Measurements from ENCODE around the gene ATP2B3. TPM values are rescaled to one million over a fixed set of nuclear protein-coding genes. Genes with fewer than 3 reads are reported as not detected.

The ATP2B3 gene
- total RNA-seq, 4 donors from 2014 or later = not detected

DNA sequence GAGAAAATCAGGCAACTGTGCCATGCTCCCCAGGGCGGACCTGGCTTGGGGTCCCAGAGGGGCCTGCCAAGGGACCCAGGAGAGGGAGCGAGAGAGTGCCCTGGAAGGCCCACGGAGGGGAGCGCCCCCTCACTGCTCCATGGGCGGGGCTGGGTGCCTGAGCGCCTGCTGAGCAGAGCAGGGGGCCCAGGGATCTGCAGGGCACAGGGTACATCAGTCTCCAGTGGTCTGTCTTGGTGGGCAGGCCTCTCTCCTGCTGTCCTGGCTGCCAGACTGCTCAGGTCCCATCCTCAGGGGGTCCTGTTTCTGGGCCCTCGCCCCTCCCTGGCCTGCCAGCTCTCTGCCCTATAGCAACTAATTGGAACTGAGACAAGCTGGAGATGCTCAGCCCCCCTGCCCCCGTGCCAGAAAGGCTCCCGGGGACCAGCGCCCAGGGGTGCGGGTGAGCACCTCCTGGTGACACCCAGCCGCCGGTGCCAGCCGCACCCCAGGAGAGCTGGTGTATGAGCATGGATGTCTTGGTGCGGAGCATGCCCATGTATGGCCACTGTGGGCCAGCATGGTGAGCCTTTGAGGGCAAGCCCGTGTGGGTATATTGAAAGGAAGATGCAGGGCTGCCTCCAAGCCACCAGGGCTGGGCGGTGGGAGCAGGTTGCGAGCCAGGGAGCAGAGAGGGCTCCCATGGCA is 21.4 kb upstream of the ATP2B3 start:
- peaks cover 0 to 4% of the 10 kb centered on the region in 2 donors for H3K4me1 ChIP-seq
- peak overlapping the region in 1 of 3 donors; percentile 30 for H3K27ac ChIP-seq
- H3K4me3 ChIP-seq (replicated peaks in 1 of 3) = no peak overlapping the region
- TF ChIP-seq POLR2A (IDR thresholded peaks at IDR 0.05) = no peak
- TF ChIP-seq, protein P1, sequence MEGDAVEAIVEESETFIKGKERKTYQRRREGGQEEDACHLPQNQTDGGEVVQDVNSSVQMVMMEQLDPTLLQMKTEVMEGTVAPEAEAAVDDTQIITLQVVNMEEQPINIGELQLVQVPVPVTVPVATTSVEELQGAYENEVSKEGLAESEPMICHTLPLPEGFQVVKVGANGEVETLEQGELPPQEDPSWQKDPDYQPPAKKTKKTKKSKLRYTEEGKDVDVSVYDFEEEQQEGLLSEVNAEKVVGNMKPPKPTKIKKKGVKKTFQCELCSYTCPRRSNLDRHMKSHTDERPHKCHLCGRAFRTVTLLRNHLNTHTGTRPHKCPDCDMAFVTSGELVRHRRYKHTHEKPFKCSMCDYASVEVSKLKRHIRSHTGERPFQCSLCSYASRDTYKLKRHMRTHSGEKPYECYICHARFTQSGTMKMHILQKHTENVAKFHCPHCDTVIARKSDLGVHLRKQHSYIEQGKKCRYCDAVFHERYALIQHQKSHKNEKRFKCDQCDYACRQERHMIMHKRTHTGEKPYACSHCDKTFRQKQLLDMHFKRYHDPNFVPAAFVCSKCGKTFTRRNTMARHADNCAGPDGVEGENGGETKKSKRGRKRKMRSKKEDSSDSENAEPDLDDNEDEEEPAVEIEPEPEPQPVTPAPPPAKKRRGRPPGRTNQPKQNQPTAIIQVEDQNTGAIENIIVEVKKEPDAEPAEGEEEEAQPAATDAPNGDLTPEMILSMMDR (IDR thresholded peaks at IDR 0.05) = no peak
- intact Hi-C loops (cut with DNase I) = no loop called here
- 80% methylated on average over 1 of the region's 18 CpGs; no CpG with 5 or more reads in 1 of the 2 donors for WGBS, 2 donors
- H3K36me3 ChIP-seq = no peaks in the 10 kb centered on the region
- H3K9me3 ChIP-seq = no peaks in the 10 kb centered on the region
- H3K27me3 ChIP-seq = no peaks in the 10 kb centered on the region
- no peak for DNase-seq

DNA sequence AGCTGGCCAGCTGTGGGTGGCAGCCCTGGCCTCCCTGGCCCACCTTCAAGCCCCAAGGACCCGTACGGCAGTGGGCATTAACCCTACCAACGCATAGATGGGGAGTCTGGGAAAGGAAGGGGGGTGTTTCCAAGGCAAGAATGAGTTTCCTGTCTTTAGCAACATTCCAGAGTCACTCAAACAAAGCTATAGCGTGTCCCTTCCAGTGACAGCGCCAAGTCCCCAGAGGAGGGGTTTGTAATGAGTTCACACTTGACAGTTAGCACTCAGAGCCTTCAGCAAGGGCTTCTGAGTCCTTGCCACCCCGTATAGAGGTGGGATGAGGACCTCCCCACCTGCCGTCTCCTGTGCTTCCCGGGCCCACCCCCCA is 20.9 kb upstream of the ATP2B3 start:
- Histone ChIP-seq H3K4me3 (replicated peaks in 1 of 3) (no peak overlapping the region), H3K27me3 (no peaks in the 10 kb centered on the region), H3K4me1 (peaks cover 0 to 4% of the 10 kb centered on the region in 2 donors), H3K9me3 (no peaks in the 10 kb centered on the region), H3K27ac (peak overlapping the region in 1 of 3 donors; percentile 30), H3K36me3 (no peaks in the 10 kb centered on the region)
- TF ChIP-seq, protein P1 (IDR thresholded peaks at IDR 0.05) = no peak
- TF ChIP-seq POLR2A (IDR thresholded peaks at IDR 0.05) = no peak
- no peak for DNase-seq
- WGBS, 2 donors = 20 to 44% methylated on average over 2 to 3 of the region's 8 CpGs
- intact Hi-C loops (cut with DNase I) = no loop called here

DNA sequence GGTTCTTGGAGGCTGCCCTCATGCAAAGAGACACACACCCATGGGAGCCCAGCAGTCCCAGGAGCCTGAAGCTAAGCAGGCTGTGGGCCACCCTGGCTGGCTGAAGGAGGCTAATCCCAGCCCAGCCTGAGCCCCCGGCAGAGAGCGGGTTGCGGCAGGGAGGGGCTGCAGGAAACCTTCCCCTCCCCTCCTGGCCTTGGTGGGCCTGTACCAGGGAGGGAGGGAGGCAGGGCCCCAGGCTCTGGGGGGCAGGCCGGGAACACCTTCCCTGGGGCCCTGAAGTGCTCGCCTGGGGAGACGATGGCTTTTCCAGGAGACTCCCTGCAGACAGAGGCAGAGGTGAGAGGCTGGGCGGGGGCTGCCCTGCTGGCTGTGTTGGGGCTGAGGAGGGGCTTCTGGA is 19.0 kb upstream of the ATP2B3 start:
- no peak for DNase-seq
- no peaks in the 10 kb centered on the region for H3K36me3 ChIP-seq
- no peak for TF ChIP-seq POLR2A (IDR thresholded peaks at IDR 0.05)
- TF ChIP-seq, protein P1 (IDR thresholded peaks at IDR 0.05) = no peak
- WGBS, 2 donors = no CpG with 5 or more reads among the region's 7 CpGs
- peaks cover 0 to 4% of the 10 kb centered on the region in 2 donors for H3K4me1 ChIP-seq
- H3K9me3 ChIP-seq = no peaks in the 10 kb centered on the region
- H3K27me3 ChIP-seq = no peaks in the 10 kb centered on the region
- H3K27ac ChIP-seq = no peak overlapping the region
- no peak overlapping the region for H3K4me3 ChIP-seq (replicated peaks in 1 of 3)
- intact Hi-C loops (cut with DNase I) = no loop called here

DNA sequence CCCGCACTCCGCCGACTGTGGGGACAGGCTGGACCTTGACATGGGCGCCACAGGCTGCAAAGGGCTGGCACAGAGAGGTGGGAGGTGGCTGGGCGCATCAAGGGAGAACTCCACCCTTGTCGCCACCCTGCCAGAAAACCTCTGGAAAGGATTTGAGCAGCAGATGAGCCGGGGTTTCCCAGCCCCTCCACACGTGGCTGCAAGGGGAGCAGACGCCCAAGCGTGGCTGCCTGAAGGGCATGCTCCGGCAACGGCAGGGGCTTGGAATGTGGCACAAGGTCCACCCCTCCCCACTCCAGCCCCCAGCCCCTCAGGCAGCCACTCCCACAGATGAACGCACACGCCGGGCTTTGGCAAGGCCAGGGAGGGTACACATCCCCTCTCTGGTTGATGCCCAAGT is 18.1 kb upstream of the ATP2B3 start:
- DNase-seq = no peak
- 53 to 100% methylated on average over 3 to 4 of the region's 15 CpGs for WGBS, 2 donors
- Histone ChIP-seq H3K36me3 (no peaks in the 10 kb centered on the region), H3K27me3 (no peaks in the 10 kb centered on the region), H3K9me3 (no peaks in the 10 kb centered on the region), H3K27ac (no peak overlapping the region), H3K4me1 (no peaks in the 10 kb centered on the region), H3K4me3 (replicated peaks in 1 of 3) (no peak overlapping the region)
- intact Hi-C loops (cut with DNase I) = no loop called here
- TF ChIP-seq POLR2A (IDR thresholded peaks at IDR 0.05) = no peak
- TF ChIP-seq, protein P1 (IDR thresholded peaks at IDR 0.05) = no peak

DNA sequence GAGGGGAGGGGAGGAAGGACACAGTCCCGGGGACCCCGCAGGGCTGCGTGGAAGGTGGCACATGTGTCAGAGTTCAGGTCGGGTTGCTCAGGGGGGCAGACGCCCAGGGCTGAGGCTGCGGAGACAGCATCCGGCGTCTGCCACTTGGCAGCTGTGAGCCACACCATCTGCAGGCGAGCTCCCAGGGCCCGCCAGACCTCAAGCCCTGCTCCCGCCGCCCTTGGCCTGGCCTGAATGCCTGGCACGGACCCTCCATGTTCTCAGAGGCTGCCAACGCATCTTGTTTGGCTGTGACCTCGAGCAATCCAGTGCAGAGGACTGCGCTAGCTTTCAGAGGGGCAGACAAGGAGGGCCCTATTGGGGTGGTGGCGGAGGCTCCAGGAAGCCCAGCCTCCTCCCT is 17.6 kb upstream of the ATP2B3 start:
- DNase-seq = no peak
- no peaks in the 10 kb centered on the region for H3K9me3 ChIP-seq
- intact Hi-C loops (cut with DNase I) = no loop called here
- TF ChIP-seq, protein P1 (IDR thresholded peaks at IDR 0.05) = no peak
- TF ChIP-seq POLR2A (IDR thresholded peaks at IDR 0.05) = no peak
- WGBS, 2 donors = 67% methylated on average over 1 of the region's 17 CpGs; no CpG with 5 or more reads in 1 of the 2 donors
- H3K27me3 ChIP-seq = no peaks in the 10 kb centered on the region
- no peaks in the 10 kb centered on the region for H3K36me3 ChIP-seq
- no peak overlapping the region for H3K4me3 ChIP-seq (replicated peaks in 1 of 3)
- no peaks in the 10 kb centered on the region for H3K4me1 ChIP-seq
- H3K27ac ChIP-seq = no peak overlapping the region
